ENCODE data around the gene ZNF830. TPM values are rescaled to one million over a fixed set of nuclear protein-coding genes. Genes with fewer than 3 reads are reported as not detected.

Gene ZNF830
- total and polyA plus RNA-seq, 4 donors: 3.6 to 6.9 (median 4.6) TPM

Other genes starting within 250 kb of the ZNF830 start
- 1 to 10 TPM in 1 of 2 donors, under 1 TPM in 1; 0.84 to 1.9 TPM for gene CCT6B, start 80 bp upstream of the ZNF830 start, total RNA-seq
- gene CCT6B, start 80 bp upstream of the ZNF830 start, polyA plus RNA-seq: 1 to 10 TPM in 1 of 2 donors, under 1 TPM in 1; 0.82 to 2.2 TPM
- gene LIG3, start 19.0 kb downstream of the ZNF830 start, total RNA-seq: 10 to 100 TPM in 1 of 2 donors, 1 to 10 TPM in 1; 9.3 to 21.2 TPM
- 1 to 10 TPM; 3.1 to 5.9 TPM for gene LIG3, start 19.0 kb downstream of the ZNF830 start, polyA plus RNA-seq
- gene RFFL, start 102.2 kb downstream of the ZNF830 start, total RNA-seq: 10 to 100 TPM; 24.0 to 28.0 TPM
- 10 to 100 TPM; 15.9 to 20.0 TPM for gene RFFL, start 102.2 kb downstream of the ZNF830 start, polyA plus RNA-seq
- gene RAD51D, start 158.3 kb downstream of the ZNF830 start, total RNA-seq: 1 to 10 TPM; 3.8 to 6.1 TPM
- gene RAD51D, start 158.3 kb downstream of the ZNF830 start, polyA plus RNA-seq: 1 to 10 TPM; 3.4 to 3.6 TPM
- gene FNDC8, start 160.1 kb downstream of the ZNF830 start, total RNA-seq: not detected
- not detected for gene FNDC8, start 160.1 kb downstream of the ZNF830 start, polyA plus RNA-seq
- 1 to 10 TPM; 5.6 to 7.7 TPM for gene NLE1, start 180.8 kb downstream of the ZNF830 start, total RNA-seq
- 1 to 10 TPM; 2.1 to 6.1 TPM for gene NLE1, start 180.8 kb downstream of the ZNF830 start, polyA plus RNA-seq
- gene UNC45B, start 186.3 kb downstream of the ZNF830 start, total RNA-seq: under 1 TPM in 1 of 2 donors, not detected in 1; 0.09 TPM
- under 1 TPM in 1 of 2 donors, not detected in 1; 0.02 TPM for gene UNC45B, start 186.3 kb downstream of the ZNF830 start, polyA plus RNA-seq
- not detected for gene SLC35G3, start 232.9 kb downstream of the ZNF830 start, total RNA-seq
- gene SLC35G3, start 232.9 kb downstream of the ZNF830 start, polyA plus RNA-seq: not detected